Brain pericyte (primary cell): Measurements from ENCODE around the gene YRDC.

ENCODE experiments used
- DNase-seq: peaks from one replicate; pipeline ENCODE4 v3.0.0-alpha.2; 2012; ENCODE audit warnings: low read depth, low spot score

Gene YRDC

GRCh38 chr1:37807555-37808368 lies at the start of gene YRDC, which contains the start of gene C1orf122:
YRDC (minus strand) TSS chr1:37808208; CDS start chr1:37808180, 28 bp downstream.
C1orf122 (plus strand) TSS chr1:37807790; CDS start chr1:37808405, 615 bp downstream.
- peak; percentile 58 for DNase-seq

DNA sequence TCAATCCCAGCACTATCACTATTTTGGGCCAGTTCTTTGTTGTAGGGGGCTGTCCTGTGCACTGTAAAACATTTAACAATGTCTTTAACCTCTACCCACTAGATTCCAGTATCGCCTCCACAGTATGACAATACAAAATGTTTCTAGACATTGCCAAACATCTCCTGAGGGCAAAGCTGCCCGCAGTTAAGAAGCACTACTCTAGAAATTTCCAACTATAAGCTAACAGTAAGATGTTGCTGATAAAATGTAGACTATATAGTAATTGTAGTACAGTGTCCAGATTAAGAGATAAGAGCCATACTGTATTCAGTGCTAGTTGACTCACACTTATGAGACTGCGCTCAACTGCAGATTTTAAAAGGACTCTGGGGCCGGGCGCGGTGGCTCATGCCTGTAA lies 46.4 kb upstream of the YRDC start:
- DNase-seq, result no peak

DNA sequence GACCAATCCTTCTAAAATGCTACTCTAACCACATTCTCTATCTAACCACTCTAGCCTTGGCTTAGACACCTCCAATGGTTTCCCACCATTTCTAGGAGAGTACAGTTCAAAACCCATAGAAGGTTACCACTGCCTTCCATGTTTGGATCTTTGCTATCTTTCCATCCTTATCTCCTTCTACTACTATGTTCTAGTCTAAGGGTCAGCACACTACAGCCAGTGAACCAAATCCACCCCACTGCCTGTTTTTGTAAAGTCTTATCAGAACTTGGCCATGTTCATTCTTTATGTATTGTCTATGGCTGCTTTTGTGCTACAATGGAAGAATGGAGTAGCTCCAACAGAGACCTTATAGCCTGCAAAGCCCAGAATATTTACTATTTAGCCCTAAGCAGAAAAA lies 45.1 kb upstream of the YRDC start:
- DNase-seq, result no peak

- no peak for DNase-seq
Measured at GRCh38 chr1:37851782-37852210, 43.8 kb upstream of the YRDC start.

- no peak for DNase-seq
Measured at GRCh38 chr1:37851262-37851661, 43.3 kb upstream of the YRDC start.

GRCh38 chr1:37850352-37850955 lies 42.4 kb upstream of the YRDC start:
- no peak for DNase-seq

GRCh38 chr1:37849480-37849879 lies 41.5 kb upstream of the YRDC start:
- no peak for DNase-seq

DNA sequence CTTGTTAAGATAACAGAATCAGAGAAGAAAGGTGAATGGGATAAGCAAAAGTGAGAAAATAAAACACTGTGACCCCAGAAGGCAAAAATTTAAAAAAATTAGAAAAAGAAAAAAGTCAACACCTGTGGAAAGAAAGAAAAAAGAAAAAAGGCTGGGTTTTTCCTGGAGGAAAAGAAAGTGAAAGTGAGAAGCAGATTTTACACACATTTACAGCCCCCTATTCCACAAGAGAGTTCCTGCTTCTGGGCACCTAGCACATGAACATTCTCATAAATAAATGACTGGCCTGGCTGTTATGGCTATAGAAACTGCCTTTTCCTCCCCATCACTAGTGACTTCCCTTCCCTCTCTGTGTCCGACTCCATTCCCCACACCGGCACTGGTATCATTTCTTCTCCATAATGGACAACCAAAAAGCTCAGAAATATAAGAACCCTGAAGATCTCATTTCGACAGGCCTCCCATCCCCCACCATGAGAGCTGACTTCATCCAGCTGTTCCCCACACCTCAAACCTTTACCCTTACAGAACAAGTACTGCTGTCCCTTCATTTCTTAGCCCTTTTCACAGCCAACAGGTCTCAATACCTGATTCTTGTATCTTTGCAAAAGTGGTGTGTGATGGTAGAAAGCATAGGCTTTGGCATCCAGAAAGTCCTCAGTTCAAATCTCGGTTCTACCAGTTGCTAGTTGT lies 38.8 kb upstream of the YRDC start:
- no peak for DNase-seq

GRCh38 chr1:37845786-37846185 lies 37.8 kb upstream of the YRDC start:
- no peak for DNase-seq

GRCh38 chr1:37845049-37845646 lies 37.1 kb upstream of the YRDC start:
- DNase-seq, result no peak

DNA sequence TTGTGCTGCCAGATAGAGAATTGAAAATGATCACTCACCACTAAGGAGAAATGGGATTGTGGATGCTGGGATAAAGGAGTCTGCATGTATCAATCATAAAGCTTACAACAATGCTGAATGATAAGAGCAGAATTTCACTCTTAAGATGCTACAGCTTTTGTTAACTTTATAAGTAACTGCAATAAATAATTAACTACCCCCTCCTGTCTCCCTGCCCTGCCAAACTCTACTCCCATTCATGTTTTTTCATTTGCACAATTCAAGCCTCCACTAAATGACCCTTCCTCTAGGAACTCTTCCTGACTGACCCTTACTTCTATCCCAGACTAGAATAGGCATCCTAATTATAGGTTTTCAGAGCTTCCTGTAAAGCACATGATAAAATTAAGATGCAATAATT lies 36.5 kb upstream of the YRDC start:
- no peak for DNase-seq

DNA sequence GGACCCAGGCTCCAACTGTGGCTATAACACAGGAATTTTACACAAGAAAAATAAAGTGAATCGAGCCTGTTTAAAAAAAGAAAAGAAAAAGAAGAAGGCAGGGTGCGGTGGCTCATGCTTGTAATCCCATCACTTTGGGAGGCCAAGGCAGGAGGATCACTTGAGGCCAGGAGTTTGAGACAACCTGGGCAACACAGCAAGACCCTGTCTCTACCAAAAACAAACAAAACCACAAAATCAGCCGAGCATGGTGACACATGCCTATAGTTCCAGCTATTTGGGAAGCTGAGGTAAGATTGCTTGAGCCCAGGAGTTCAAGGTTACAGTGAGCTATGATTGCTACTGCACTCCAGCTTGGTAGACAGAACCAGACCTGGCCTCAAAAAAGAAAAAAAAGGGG lies 33.6 kb upstream of the YRDC start:
- DNase-seq, result no peak

GRCh38 chr1:37840711-37841110 lies 32.7 kb upstream of the YRDC start:
- DNase-seq, result no peak

- no peak for DNase-seq
Measured at GRCh38 chr1:37839676-37840075, 31.7 kb upstream of the YRDC start.

DNA sequence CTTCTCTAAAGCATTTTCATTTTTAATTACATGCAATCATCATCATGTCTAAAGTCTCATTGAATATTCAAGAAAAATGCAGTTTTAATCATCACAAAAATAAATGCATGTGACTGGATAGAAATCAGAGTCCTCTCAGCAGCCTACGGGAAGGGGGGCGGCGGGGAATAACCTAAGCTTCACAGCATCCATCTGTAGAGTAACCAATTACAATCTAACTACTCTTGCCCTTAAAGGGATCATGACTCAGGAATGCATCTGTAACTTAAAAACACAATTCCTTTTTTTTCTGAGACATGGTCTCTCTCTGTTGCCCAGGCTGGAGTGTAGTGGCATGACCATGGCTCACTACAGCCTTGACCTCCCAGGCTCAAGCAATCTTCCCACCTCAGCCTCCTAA lies 28.8 kb upstream of the YRDC start:
- DNase-seq, result no peak

- DNase-seq, result no peak
Measured at GRCh38 chr1:37831809-37832208, 23.8 kb upstream of the YRDC start.

GRCh38 chr1:37831109-37831508 lies 23.1 kb upstream of the YRDC start:
- no peak for DNase-seq

- DNase-seq, result no peak
Measured at GRCh38 chr1:37828410-37829074, 20.5 kb upstream of the YRDC start.

- no peak for DNase-seq
Measured at GRCh38 chr1:37825506-37825905, 17.5 kb upstream of the YRDC start.

DNA sequence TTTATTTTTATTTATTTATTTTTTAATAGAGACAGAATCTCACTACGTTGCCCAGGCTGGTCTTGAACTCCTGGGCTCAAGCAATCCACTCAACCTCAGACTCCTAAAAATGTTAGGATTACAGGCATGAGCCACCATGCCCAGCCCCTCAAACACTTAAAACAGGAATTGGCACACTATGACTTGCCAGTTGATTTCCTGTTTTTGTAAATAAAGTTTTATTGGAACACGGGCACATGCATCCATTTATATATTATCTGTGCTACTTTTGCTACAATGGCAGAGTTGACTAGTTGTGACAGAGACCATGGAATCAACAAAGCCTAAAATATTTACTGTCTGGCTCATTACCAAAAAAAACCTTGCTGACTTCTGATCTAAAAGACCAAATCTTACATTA lies 16.0 kb upstream of the YRDC start:
- DNase-seq, result no peak

DNA sequence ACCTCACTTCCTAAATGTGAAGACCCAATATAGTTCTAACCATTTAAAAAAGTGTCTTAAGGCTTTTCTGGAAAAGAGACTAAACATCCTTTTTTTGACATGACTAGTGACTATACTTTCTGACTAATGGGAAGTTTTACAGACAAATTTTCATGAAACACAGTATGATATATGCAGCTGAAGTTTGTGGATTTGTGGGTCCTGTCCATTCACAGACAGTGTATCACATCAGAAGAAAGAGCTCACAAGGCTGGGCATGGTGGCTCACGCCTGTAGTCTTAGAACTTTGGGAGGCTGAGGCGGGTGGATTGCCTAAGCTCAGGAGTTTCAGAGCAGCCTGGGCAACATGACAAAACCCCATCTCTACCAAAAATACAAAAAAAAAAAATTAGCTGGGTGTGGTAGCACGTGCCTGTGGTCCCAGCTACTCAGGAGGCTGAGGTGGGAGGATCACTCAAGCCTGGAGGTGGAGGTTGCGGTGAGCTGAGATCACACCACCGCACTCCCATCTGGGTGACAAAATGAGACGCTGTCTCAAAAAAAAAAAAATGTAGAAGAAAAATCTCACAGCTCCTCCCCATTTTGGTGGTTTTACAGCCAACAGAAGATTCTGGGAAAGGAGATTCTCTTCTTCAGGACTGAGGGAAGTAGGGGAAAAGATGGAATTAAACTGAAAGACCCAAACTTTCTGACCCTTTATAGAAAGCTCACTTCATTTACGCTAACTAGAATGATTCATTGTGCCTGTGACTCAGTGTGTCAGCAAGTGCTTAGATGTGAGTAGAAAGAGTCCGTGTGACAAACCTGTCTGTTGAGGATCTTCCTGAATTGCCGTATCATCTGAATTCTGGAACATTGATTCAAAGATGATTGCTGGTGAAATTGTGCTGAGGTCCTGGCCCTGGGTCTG lies 15.2 kb upstream of the YRDC start:
- DNase-seq, result no peak
